Hematopoietic multipotent progenitor cell treated with erythropoietin and hydrocortisone succinate and interleukin-3 and kit ligand, for 6 days (in vitro differentiated cells): ENCODE results near the gene ZFP62.
A peak's percentile ranks its signal among the peaks of the same experiment; 100 is the strongest.

Source experiments
- DNase-seq: peaks from one replicate; pipeline ENCODE4 v3.0.0-alpha.2; 2015

The ZFP62 gene

DNA sequence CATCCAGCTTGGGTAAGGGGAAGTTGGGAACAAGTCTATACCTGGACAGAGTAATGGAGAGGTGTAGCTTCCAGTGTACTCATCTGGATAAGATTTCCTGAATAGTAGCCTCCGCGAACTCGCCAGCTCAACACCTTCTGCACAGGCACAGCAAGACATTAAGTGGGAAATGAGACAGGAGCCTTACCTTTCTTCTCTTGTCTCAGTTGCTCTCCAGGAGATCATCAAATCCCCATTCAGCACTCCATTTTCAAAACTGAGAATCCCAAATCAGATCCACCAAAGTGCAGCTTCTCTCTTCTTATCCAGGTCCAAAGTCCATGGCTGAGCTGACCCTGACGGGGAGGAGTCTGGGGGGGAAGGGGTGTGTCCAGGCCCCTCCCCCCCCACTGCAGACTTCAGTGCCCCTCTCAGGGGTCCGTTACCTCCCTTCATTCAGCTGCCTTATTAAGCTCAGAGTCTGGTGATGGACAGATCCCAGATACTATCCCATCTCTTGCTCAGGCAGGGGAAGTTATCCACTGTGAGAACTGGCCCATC, 52.5 kb downstream of the ZFP62 start:
- no peak for DNase-seq

DNA sequence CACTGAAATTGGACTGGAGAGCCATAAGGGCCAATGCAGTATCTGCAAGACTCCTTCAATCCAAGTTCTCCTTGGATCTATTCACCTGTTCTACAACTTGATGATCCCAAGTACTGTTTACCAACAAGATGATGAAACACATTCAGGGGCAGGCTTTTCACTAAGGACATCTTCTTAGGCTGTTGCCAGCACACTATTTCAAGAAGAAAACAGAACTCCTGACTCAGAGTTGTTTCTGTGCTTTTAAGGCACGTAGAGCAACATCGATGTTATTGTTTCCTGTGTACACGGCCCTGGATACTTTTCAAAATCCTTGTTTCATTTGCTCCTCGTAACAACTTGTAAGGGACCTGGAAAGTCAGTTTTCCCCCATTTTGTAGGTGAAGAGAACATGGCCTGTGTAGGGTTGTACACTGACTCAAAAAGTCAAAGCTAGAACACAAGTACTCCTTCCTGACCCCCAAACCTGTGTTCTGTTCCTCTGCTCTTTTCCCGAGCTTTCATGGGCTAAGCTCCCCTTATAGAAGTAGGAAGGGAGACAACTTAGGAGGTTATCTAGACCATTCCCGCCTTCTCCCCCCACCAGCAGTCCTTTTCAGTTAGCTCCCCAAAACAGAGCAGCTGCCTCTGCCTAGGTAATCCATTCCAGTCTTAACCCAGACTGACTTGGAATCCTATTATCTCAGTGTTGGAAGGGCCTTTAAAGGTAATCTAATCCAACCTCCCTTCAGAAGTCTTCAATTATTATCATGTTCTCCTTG, 53.2 kb downstream of the ZFP62 start:
- DNase-seq, result no peak

DNA sequence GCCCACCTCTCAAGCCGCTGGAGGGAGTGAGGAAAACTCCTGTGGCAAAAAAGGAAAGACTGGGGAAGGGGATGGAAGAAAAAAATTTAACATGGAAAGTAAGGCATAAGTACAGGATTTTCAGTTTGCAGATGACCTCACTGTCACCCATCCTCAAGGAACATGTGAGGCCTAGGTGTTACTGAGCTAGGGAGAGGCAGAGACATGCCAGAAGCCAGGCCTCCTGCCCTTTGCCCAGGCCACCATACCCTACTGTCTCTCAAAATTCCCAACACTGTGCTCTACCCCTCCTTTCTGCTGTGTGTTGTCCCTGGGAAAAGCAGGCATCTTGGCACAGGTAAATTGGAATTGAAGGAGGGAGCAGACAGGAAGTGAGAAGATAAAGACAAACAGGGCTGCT, 54.0 kb downstream of the ZFP62 start:
- DNase-seq, result no peak

DNA sequence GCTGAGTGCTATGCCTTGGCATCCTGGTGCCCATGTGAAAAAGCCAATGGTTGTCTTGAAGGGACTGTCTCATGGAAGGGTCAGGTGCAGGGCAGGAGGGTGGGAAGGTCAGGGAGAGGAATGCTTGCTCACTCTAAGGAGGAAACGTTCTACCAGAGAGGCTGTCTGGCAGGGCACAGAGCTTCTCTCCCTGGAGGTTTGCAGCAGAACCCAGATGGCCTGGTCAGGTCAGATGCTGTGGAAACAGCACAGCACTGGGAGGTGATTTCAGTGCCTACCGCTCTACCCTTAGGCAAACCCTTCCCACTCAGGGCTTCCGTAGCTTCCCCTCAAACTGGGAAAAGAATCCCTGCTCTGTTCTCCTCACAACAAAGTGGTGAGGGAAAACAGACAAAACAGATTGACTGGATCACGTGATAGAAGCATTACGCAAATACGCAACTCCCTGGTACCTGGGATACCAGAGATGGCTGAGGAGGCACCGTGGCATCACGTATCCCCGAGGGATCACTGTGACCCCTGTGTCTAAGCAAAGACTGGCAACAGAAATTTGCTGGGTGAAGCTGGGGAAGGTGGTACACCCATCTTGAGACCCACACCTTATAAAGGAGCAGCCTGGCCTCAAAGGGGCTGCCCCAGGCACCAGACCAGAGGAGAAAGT, 54.6 kb downstream of the ZFP62 start:
- DNase-seq, result no peak

DNA sequence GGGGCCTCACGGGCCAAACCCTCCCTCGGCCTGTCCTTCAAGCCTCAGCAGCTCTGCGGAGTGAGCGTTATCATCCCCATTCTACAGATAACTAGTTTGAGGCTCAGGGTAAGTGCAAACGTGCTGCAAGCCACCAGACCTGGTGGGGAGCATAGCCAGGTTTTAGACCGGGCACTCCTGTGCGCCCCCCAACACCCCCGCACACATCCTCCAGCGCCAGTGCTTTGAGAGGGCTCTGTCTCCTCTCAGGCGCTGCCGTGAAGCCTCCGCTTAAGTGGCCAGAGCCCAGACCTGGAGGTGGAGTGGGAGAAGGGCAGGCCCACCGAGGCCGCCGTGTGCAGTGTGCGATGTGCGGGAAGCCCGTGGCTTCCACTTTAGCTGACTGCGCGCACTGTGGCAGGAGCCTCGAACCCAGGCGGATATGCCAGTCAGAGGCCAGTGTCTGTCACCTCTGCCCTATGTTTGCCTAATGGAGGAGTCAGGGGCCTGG, 56.9 kb downstream of the ZFP62 start:
- DNase-seq, result no peak

DNA sequence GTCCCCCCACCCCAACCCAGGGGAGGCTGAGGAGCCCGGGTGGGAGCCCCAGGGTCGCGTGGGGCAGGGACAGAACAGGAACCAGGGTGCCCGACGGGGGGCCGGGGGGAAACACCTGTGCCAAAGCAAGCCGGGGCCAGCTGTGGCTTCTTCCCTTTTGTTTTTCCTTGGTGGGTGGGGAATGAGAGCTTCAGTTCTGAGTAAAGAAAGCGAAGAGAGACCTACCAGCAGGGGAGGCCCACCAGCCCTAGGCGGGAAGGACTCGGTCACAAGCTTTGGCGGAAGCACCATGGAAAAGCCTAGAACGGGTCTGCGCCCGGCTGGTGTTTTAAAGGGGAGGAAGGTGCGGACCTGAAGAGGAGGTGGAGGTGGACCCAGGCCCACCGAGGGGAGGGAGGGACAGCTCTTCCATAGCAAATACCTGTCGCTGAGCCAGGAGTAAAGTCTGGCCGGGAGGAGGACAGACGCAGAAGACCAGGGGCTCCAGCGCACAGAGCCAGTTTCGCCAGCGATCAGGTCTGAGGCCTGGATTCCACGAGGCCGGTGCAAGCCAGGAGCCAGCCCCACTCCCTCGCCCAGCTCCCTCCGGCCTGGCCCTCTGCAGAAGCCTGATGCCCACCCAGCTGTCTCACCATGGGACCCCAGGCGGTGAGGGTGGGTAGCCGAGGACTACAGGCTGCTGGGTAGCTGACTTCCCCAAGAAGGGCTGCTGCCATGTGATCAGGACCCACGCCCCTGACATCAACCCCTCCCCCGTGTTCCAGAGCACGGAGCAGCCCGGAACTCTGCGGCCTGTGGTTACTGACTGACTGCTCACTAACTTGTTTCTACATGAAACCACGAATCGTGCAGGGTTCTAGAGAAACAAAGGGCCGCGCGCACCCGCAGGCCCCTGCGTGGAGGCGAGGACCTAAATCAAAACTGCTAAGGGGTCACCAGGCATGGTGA, 57.6 kb downstream of the ZFP62 start:
- peak; percentile 97 for DNase-seq

DNA sequence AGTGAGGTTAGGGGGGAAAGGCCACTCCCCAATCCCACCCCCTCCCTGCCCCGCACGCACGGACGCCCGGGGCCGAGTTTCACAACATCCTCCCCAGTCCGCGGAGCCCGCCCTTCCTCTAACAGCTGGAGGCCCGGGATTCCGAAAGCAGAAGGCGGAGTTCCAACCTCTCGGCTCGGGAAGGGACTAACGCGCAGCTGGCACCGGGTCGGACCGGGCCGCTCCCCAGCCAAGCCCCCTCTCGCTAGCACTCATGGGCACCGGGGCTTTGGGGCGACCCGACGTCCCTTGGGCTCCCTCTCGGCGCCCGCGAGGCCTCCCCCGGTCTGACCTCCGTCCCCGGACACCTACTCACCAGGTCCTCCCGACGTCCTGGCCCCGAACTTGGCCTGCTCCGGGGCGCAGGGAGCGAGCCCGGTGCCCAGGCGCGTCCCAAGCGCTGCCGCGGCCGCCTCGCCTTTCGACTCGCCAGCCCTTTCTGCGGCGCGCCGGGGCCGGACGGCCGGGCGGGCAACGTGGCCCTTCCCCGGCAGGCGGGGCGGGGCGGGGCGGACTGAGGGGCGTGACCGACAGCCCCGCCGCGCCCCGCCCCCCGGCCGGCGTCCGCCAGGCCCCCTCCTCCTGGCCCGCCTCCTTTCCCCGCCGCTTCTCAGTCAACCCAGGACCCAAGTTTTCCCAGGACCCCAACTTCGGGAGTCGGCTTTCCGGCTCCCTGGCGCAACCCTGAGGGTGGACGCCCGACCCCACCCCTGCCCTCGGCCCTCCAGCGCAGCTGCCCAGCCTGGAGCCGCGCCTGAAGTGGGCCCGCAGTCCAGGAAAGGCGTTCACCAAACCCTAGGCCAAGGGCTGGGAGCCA, 58.5 kb downstream of the ZFP62 start, which contains the start of gene MGAT1:
MGAT1 (minus strand) TSS at position 482 of the 856 bp plus-strand sequence. CDS start 9,835 bp downstream, outside the sequence.
- peak; percentile 88 for DNase-seq

DNA sequence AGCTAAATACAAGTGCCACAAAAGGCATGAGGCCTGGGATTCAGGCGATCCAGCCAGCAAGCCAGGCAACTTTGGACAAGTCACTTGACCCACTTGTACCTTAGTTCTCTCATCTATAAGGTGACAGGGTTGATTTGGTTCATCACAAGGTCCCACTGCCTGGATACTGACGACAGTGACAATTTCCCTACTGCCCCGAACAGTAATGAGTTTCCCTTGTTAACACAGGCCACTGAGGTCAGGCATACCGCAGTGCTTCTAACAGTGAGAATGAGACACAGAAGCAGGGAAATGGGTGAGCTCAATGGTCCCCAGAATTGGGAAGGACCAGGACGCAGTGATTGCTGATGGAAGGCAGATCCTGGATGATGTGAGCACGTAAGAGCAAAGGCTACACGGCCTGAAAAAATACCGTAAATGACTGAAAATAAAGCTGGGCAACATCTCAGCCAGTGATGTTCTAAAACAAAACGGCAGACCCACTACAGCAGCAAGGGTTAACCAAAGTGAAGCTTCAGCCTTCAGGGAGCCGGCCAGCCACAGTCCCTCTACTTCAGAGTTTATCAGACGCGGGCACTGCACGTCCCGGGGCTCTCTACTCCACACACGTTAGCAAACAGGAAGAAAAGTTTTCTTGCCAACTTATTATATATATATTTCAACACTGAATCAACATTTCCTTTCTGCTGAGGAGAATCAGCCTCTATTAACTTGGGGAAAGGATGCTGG, 59.3 kb downstream of the ZFP62 start:
- no peak for DNase-seq

DNA sequence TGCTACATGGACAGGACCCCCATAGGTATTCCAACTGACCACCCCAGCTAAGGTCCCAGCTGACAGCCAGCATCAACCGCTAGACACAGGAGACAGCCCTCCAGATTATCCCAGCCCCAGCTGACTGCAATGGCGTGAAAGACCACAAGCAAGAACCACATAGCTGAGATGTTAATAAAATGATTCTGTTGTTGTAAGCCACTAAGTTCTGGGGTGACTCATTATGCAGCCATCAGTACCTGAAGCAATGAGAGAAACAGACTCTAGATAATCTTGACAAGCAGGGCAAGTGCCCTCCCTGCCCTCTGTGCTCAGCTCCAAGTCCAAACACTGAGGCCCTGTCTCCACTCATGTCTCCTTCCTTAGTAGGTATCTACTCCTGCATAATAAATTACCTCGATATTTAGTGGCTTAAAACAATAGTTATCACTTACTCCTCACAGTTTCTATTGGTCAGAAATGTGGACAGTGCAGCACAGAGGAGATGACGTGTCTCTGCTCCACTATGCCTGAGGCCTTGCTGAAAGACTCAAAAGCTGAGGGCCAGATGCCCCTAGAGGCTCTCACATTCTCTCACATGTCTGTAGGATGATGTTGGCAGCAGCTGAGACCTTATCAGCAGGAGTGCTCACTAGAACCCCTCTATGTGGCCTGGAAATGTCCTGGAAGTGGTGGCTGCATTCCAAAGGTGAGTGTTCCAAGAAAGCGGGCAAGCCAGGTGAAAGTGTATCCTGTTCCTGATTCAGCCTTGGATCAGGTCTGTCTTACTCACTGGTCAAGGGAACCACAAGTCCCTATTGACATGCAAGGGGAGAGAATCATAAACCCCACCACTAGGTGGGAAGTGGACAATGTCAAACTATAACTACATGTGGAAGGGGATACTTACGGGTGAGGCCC, 60.9 kb downstream of the ZFP62 start:
- peak; percentile 50 for DNase-seq

DNA sequence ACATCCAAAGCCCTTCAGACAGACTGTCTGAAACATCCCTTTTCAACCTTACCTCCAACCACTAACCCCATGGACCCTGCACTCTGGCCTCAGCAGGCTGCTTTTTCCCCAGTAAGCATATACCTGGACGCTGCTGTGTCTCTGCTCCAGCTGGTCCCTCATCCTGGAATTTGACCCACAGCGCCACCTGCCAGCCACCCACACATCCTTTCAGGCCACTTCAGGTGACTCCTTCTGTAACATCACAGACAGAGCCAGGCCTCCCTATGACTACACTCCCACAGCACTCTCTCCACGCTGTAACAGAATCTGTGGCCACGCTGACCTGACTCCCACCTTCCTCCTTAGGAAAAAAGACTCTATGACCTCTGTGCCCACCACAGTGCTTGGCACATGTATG, 61.9 kb downstream of the ZFP62 start:
- DNase-seq, result no peak

DNA sequence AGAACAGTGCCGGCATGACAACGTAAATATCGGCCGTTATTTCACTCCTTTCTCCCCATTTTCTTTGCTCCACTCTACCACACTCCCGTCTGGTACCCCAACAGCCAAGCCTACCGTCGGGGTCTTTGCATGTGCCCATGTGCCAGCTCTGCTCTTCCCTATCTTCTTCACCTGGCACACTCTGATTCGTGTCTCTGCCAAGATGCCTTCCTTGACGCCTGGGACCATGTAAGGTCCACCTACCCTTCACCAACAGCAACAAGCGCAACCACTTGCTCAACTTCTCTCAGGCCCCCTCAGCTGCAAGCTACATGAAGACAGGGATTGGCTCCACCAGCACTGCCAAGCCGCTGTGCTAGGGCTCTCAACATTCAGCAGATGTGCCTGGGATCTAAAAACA, 62.9 kb downstream of the ZFP62 start:
- no peak for DNase-seq
